Loucy (cell line): ENCODE measurements around the gene SRRM1.
"Not testable (repeated sequence)": the region's sequence is repeated elsewhere in the genome, so short reads cannot be mapped to it uniquely, and the experiment has no call there.

Experiments
- H2AFZ ChIP-seq: fragments of 200-600 bp; sonication (generic); 2 replicates; pipeline ENCODE4 v1.6.0; 2016; ENCODE audit warnings: antibody characterized with exemption, mild to moderate bottlenecking, low read length, moderate library complexity
- H3F3A ChIP-seq: fragments of 200-600 bp; 2 replicates; pipeline ENCODE4 v1.6.0; 2016; ENCODE audit warnings: antibody characterized with exemption, low read depth, mild to moderate bottlenecking
- H3K27me3 ChIP-seq: fragments of 200-600 bp; sonication (generic); 2 replicates; pipeline ENCODE4 v1.6.1; 2014; ENCODE audit warnings: low read length, mild to moderate bottlenecking; ENCODE audit not compliant: insufficient read depth, poor library complexity, severe bottlenecking
- H3K36me3 ChIP-seq: fragments of 200-600 bp; sonication (generic); 2 replicates; pipeline ENCODE4 v1.6.1; 2016; ENCODE audit warnings: low read length; ENCODE audit not compliant: insufficient read depth
- H3K4me1 ChIP-seq: fragments of 200-600 bp; sonication (generic); 2 replicates; pipeline ENCODE4 v1.5.1; 2014; ENCODE audit warnings: low read length, mild to moderate bottlenecking; ENCODE audit not compliant: insufficient read depth, poor library complexity, severe bottlenecking
- H3K4me2 ChIP-seq: fragments of 200-600 bp; sonication (generic); 2 replicates; pipeline ENCODE4 v1.6.0; 2014; ENCODE audit warnings: antibody characterized with exemption, low read length, low read depth, mild to moderate bottlenecking; ENCODE audit not compliant: poor library complexity, severe bottlenecking
- H3K4me3 ChIP-seq: fragments of 200-600 bp; sonication (generic); 2 replicates; pipeline ENCODE4 v1.5.1; 2014; ENCODE audit warnings: low read length, mild to moderate bottlenecking, mixed read lengths; ENCODE audit not compliant: poor library complexity, severe bottlenecking
- H3K79me2 ChIP-seq: fragments of 200-600 bp; sonication (generic); 2 replicates; pipeline ENCODE4 v1.6.1; 2014; ENCODE audit warnings: low read length; ENCODE audit not compliant: insufficient read depth
- H3K9ac ChIP-seq: fragments of 200-600 bp; sonication (generic); 2 replicates; pipeline ENCODE4 v1.6.0; 2014; ENCODE audit warnings: mild to moderate bottlenecking, low read depth, low read length, moderate library complexity; ENCODE audit not compliant: poor library complexity, severe bottlenecking
- H3K9me2 ChIP-seq: fragments of 200-600 bp; sonication (generic); replicated peaks from 2 replicates; pipeline ENCODE4 v1.6.1; 2016; ENCODE audit warnings: low read depth, low read length, mixed read lengths
- H3K9me3 ChIP-seq: fragments of 200-600 bp; sonication (generic); 2 replicates; pipeline ENCODE4 v1.6.1; 2014; ENCODE audit warnings: mild to moderate bottlenecking, antibody characterized with exemption, low read length, low read depth; ENCODE audit not compliant: insufficient read depth
- H4K20me1 ChIP-seq: fragments of 200-600 bp; sonication (generic); 2 replicates; pipeline ENCODE4 v1.6.0; 2014; ENCODE audit warnings: antibody characterized with exemption, low read length, mild to moderate bottlenecking; ENCODE audit not compliant: insufficient read depth, poor library complexity, severe bottlenecking
- EZH2phosphoT487 ChIP-seq: fragments of 200-600 bp; IDR thresholded peaks from 2 replicates; pipeline ENCODE4 v1.6.1; 2018; ENCODE audit warnings: antibody characterized with exemption, mild to moderate bottlenecking, moderate library complexity, borderline replicate concordance
- TF ChIP-seq, protein P1 (sequence below): fragments of 200-600 bp; sonication (generic); conservative IDR thresholded peaks from 2 replicates; pipeline ENCODE4 v1.5.1; 2014; ENCODE audit warnings: mild to moderate bottlenecking, antibody characterized with exemption, low read length

Gene SRRM1

DNA sequence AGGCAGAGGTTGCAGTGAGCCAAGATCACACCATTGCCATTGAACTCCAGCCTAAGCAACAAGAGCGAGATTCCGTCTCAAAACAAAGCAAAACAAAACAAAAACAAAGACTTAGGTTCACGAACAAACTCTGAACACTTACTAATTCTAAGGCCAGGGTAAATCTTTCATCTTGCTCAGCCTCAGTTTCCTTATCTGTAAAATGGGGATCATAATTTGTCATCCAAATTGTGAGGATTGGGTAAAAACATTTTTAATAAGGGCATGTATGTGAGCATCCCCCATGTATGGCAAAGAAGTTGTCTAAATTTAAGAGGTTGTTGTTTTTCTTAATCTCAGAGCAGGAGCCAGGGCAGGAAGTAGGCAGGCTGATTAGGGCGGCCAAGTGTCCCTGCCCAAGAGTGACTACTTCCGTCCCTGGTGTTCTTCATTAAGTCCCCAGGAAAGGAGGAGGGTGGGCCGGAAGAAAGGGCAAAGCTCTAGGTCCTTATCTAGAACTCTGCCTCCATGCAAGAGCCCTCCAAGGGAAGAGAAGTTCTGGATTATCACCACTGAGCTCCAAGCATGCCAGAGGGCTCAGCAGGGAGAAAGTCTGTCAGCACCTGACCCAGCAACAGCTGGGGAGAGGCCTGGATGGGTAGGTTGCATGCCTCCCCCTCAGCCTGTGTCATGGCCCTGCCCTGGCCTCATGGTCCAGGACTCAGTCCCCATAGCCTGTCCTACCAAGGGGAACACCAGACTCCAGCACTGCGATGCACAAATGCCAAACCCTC lies 52.3 kb downstream of the SRRM1 start:
- Histone ChIP-seq H4K20me1 (no peaks in the 10 kb centered on the region), H3K27me3 (no peaks in the 10 kb centered on the region), H2AFZ (no peak overlapping the region), H3F3A (no peaks in the 10 kb centered on the region), H3K9me3 (no peaks in the 10 kb centered on the region), H3K4me1 (no peaks in the 10 kb centered on the region), H3K9me2 (no peaks in the 10 kb centered on the region), H3K4me3 (no peak overlapping the region), H3K79me2 (no peaks in the 10 kb centered on the region), H3K36me3 (no peaks in the 10 kb centered on the region), H3K9ac (no peak overlapping the region), H3K4me2 (no peak overlapping the region)
- no peak for TF ChIP-seq EZH2phosphoT487
- TF ChIP-seq, protein P1, sequence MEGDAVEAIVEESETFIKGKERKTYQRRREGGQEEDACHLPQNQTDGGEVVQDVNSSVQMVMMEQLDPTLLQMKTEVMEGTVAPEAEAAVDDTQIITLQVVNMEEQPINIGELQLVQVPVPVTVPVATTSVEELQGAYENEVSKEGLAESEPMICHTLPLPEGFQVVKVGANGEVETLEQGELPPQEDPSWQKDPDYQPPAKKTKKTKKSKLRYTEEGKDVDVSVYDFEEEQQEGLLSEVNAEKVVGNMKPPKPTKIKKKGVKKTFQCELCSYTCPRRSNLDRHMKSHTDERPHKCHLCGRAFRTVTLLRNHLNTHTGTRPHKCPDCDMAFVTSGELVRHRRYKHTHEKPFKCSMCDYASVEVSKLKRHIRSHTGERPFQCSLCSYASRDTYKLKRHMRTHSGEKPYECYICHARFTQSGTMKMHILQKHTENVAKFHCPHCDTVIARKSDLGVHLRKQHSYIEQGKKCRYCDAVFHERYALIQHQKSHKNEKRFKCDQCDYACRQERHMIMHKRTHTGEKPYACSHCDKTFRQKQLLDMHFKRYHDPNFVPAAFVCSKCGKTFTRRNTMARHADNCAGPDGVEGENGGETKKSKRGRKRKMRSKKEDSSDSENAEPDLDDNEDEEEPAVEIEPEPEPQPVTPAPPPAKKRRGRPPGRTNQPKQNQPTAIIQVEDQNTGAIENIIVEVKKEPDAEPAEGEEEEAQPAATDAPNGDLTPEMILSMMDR: no peak

DNA sequence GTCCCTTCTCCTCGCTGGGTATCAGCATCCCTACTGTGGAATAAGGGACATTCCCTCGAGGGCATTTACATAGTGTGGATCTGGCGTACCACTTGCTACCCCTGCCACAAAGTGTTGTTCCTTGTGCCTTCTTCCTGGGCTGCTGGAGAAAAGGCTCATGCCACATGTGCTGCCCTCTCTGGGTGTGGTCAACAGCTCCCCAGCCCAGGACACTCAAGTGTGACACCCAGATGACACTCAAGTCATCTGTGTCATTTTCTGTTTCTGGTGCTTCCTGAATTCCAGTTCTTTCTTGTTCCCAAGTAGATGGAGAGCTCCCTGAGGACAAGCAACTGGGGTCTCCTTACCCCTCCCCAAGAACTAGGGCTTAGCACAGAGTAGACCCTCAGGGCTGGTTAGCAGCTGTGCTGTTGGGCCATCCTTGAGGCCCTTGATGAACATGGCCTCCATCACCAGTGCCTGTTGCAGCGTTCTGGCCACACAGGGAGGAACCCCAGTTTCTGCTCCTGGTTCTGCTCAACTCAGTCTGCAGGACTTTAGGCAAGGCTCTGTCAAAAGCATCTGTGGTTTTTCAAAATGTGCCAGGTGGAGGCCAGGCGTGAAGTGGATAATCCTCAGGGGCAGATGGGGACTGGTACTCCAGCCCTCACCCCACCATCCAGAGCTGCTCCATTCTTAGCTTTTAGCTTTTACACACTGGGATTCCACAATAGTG lies 53.1 kb downstream of the SRRM1 start:
- Histone ChIP-seq H3K4me2 (no peak overlapping the region), H3K79me2 (no peaks in the 10 kb centered on the region), H3K27me3 (no peaks in the 10 kb centered on the region), H4K20me1 (no peaks in the 10 kb centered on the region), H3K36me3 (no peaks in the 10 kb centered on the region), H3F3A (no peaks in the 10 kb centered on the region), H2AFZ (no peak overlapping the region), H3K4me3 (no peak overlapping the region), H3K9me2 (no peaks in the 10 kb centered on the region), H3K4me1 (no peaks in the 10 kb centered on the region), H3K9ac (no peak overlapping the region), H3K9me3 (no peaks in the 10 kb centered on the region)
- TF ChIP-seq, protein P1: no peak

DNA sequence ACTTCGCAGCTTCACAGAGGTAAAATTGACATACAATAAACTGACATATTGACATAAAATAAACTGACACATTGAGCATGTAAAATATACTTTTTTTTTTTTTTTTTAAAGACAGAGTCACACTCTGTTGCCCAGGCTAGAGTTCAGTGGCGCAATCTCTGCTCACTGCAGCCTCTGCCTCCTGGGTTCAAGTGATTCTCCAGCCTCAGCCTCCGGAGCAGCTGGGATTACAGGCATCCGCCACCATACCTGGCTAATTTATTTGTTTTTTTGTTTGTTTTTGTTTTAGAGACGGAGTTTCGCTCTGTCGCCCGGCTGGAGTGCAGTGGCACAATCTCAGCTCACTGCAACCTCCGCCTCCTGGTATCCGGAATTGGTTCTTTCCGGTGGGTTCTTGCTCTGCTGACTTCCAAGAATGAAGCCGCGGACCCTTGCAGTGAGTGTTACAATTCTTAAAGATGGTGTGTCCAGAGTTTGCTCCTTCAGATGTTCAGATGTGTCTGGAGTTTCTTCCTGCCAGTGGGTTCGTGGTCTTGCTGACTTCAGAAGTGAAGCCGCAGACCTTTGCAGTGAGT lies 53.7 kb downstream of the SRRM1 start:
- H3K4me1 ChIP-seq: no peaks in the 10 kb centered on the region
- no peaks in the 10 kb centered on the region for H3F3A ChIP-seq
- no peak overlapping the region for H3K9ac ChIP-seq
- peak overlapping the region; percentile 30 for H3K4me2 ChIP-seq
- H3K27me3 ChIP-seq: no peaks in the 10 kb centered on the region
- no peak for TF ChIP-seq EZH2phosphoT487
- TF ChIP-seq, protein P1: no peak
- H3K36me3 ChIP-seq: no peaks in the 10 kb centered on the region
- H3K9me3 ChIP-seq: no peaks in the 10 kb centered on the region
- no peaks in the 10 kb centered on the region for H3K79me2 ChIP-seq
- no peak overlapping the region for H3K4me3 ChIP-seq
- no peaks in the 10 kb centered on the region for H4K20me1 ChIP-seq
- H3K9me2 ChIP-seq: no peaks in the 10 kb centered on the region
- 0 out of 2 replicates have a peak overlapping the region, but pooled peaks have one; percentile 20 for H2AFZ ChIP-seq

DNA sequence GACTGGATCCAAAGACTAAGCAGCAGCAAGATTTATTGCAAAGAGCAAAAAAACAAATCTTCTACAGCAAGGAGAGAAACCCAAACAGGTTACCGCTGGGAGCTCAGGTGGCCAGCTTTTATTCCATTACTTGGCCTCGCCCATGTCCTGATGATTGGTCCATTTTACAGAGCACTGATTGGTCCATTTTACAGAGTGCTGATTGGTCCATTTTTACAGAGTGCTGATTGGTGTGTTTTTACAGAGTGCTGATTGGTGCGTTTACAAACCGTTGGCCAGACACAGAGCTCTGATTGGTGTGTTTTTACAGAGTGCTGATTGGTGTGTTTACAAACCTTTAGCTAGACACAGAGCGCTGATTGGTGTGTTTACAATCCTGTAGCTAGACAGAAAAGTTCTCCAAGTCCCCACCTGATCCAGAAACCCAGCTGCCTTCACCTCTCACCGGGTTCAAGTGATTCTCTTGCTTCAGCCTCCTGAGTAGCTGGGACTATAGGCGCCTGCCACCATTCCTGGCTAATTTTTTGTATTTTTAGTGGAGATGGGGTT lies 54.4 kb downstream of the SRRM1 start:
- Histone ChIP-seq H2AFZ (0 out of 2 replicates have a peak overlapping the region, but pooled peaks have one; percentile 20), H3K4me2 (peak overlapping the region; percentile 30)
- H4K20me1 ChIP-seq, H3K4me1 ChIP-seq, H3K9ac ChIP-seq, H3K4me3 ChIP-seq, H3F3A ChIP-seq, H3K27me3 ChIP-seq, H3K36me3 ChIP-seq, H3K9me2 ChIP-seq, H3K79me2 ChIP-seq, H3K9me3 ChIP-seq: not testable (repeated sequence)

DNA sequence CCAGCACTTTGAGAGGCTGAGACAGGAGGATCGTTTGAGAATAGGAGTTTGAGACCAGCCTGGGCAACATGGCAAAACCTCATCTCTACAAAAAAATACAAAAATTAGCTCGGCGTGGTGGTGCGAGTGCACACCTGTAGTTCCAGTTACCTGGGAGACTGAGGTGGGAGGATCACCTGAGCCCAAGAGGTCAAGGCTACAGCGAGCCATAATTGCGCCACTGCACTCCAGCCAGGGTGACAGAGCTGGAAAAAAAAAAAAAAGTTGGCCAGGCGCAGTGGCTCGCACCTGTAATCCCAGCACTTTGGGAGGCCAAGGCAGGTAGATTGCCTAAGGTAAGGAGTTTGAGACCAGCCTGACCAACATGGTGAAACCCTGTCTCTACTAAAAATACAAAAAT lies 55.2 kb downstream of the SRRM1 start:
- H3K27me3 ChIP-seq, H3F3A ChIP-seq: not testable (repeated sequence)

More for the DNA sequence above, 55.2 kb downstream of the SRRM1 start:
- not testable (repeated sequence) for H3K36me3 ChIP-seq, H3K4me1 ChIP-seq, H2AFZ ChIP-seq, H4K20me1 ChIP-seq, H3K79me2 ChIP-seq, H3K9me2 ChIP-seq, H3K4me3 ChIP-seq, H3K4me2 ChIP-seq, H3K9ac ChIP-seq, H3K9me3 ChIP-seq
